HG03342 (cell line): Measurements from ENCODE around the gene FCRLA.
"Not testable (repeated sequence)": the region's sequence is repeated elsewhere in the genome, so short reads cannot be mapped to it uniquely, and the experiment has no call there.

ENCODE experiments used
- ATAC-seq: cut with Tn5 transposase; IDR thresholded peaks from one replicate; pipeline ENCODE4 v1.9.1; 2021; ENCODE audit warnings: mild to moderate bottlenecking, moderate library complexity; ENCODE audit not compliant: unreplicated experiment

Gene FCRLA

DNA sequence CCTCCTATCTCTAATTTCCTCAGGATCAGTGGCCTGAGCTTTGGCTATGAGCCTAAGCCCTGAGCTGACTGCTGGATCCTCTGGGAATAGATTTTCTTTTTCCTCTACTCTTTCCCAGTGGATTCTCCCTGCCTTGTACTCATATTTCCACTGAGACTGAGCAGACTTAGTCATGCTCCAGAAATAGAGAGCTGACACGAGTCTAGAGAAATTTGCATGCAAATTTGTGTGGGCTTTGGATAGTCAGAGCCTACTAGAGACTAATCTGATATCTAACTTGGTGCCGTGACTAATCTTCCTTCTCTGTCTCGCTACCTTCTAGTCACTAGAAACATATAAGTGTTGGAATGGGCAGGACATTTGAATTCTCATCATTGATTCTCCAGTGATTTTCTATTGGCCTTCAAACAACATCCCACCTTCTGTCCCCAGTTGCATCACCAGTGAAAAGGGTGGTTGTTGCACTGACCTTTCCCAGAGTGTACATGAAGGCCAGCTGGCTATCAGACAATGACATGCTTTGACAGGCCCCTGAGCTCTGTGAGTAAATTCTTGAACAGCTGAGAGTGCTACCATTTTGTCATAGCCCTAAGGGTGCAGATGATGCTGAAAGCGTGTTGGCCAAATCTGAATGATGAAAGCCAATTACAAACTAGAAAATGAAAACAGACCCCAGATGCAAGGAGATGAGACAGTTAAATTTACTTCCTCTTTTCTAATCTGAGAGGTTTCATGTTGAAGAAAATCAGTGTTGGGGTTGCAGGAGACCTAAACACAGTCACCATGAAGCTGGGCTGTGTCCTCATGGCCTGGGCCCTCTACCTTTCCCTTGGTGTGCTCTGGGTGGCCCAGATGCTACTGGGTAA is at the start of gene FCRLA:
FCRLA (plus strand) TSS at position 748 of the 866 bp plus-strand sequence; CDS start at position 784, 36 bp downstream.
- ATAC-seq = peak; percentile 68

- not testable (repeated sequence) for ATAC-seq
Observed at GRCh38 chr1:161658524-161658923, 48.5 kb upstream of the FCRLA start.

GRCh38 chr1:161661660-161662311 is 45.2 kb upstream of the FCRLA start:
- ATAC-seq = not testable (repeated sequence)

GRCh38 chr1:161662684-161663339 is 44.2 kb upstream of the FCRLA start, which contains the start of gene FCGR2B:
Gene FCGR2B (plus strand): TSS chr1:161663143. CDS start chr1:161663242, 99 bp downstream.
- peak; percentile 72 for ATAC-seq

- ATAC-seq = not testable (repeated sequence)
Observed at GRCh38 chr1:161663569-161663968, 43.5 kb upstream of the FCRLA start.

DNA sequence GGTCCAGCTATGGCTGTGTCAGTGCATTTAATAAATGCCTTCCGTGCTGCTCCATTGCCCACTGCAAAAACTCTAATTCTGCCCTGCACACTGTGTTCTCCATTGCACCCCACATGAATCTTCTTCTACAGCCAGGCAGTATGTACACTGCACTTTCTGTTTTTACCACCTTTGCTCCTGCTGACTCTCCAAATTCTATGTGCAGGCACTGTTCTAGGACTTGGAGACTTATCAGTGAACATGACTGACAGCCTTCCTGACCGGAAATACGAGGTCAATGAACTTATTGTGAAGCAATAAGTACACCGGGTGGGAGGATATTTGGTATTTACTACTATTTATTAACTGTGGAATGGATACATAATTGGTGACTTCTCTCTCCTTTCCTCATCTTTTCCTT is 42.3 kb upstream of the FCRLA start:
- not testable (repeated sequence) for ATAC-seq

DNA sequence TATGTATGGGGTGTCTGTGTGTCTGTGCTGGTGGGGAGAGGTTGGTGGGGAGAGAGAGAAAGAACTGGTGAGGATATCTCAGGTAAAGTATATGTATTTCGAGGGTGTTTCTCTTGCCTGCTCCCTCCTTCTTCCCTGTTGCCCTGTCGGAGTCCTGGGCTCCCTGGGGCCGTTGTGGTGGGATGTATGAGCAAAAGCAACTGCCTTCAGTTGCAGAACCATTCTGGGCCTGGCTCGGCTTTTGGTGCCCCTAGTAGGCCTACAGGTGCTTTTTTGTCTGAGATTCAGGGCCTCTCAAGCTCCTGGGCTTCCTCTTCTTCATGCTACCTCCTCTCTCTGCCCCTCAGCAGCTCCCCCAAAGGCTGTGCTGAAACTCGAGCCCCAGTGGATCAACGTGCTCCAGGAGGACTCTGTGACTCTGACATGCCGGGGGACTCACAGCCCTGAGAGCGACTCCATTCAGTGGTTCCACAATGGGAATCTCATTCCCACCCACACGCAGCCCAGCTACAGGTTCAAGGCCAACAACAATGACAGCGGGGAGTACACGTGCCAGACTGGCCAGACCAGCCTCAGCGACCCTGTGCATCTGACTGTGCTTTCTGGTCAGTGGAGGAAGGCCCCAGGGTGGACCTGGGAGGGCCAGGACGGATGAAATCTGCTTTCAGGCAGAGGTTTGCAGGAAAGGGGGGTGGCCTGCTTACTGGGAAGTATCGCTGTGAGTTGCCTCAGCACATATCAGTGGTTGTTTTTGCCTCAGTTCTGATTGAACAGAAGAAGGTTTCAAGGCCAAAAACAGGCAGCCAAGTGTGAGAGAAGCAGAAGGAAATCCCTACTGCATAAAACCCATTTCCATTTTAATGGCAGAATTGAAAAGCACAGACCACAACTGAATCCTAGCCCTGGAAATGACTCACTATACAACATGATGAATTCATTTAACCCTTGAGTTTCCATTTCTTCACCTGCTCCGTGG is 35.7 kb upstream of the FCRLA start:
- ATAC-seq = not testable (repeated sequence)

GRCh38 chr1:161673437-161673836 is 33.6 kb upstream of the FCRLA start:
- ATAC-seq = not testable (repeated sequence)

DNA sequence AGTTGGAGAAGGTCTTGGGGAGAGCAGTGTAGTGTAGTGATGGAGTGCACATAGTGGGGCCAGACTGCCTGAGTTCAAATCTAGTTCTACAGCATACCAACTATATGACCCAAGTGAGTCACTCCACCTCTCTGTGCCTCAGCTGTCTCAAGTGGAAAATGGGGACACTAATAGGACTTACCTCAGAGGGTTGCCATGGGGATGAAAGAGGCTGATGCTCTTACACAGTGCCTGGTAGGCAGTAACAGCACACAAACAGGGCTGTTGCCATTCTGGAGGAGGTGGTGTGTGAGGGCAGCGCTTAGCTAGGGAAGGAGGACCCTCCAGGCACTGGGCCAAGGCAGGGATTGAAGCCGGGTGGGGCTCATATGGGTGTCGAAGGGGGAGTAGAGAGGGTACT is 32.6 kb upstream of the FCRLA start:
- ATAC-seq = not testable (repeated sequence)

GRCh38 chr1:161674908-161675307 is 32.1 kb upstream of the FCRLA start:
- not testable (repeated sequence) for ATAC-seq

- no peak for ATAC-seq
Observed at GRCh38 chr1:161676441-161676840, 30.6 kb upstream of the FCRLA start.

GRCh38 chr1:161676958-161677689 is 29.9 kb upstream of the FCRLA start:
- no peak for ATAC-seq

DNA sequence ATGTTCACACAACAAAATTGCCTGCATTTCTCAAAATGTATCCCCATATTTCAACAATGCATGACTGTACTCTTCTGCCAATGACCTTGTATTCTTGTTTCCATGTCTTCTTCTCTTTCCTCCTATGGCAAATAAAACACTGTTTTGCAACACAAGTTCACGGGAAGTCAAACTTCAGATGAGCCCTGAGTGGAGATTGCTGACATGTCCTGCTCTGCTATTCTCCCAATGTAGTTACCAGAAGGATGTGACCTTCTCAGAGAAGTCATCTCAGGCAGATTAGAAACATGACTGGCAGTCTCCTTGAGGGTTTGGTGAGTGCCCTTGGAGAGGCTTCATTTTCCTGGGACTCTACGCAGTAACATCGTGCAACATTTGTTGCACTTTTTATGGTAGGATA is 28.5 kb upstream of the FCRLA start:
- no peak for ATAC-seq

DNA sequence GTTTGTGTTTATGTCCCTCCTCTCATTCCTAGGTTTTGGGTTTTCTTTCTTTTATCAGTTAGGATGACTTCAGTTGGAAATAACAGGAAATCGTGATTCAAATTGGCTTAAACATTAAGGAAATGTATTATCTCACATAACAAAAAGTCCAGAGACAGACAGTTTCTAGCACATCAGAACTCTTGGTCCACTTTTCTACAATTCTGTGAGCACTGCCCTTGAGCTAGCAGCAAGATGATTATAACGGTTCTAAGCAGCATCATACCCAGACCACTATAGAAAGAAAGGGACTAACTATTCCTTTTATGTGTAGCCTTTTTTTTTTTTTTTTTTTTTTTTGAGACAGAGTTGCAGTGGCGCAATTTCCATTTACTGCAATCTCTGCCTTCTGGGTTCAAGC is 25.1 kb upstream of the FCRLA start:
- no peak for ATAC-seq

- no peak for ATAC-seq
Observed at GRCh38 chr1:161688946-161689345, 18.1 kb upstream of the FCRLA start.

DNA sequence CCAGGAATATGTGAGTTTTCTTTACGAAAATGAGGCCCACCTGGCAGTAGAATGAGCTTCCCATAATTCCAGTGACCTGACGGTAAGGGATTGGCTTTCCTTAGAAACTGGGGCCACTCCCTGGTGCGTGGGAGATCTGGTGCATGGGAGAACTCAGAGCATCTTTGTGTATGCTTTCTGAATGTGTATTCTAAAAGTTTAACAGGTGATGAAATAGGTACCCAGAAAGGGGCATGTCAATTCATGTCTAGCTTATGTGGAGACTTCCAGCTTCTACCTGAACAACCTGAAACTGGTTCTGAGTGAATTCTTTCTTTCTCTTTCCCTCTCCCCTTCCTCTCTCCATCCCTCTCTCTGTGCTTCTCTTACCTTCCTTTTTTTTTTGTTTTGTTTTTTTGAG is 15.2 kb upstream of the FCRLA start:
- ATAC-seq = no peak

DNA sequence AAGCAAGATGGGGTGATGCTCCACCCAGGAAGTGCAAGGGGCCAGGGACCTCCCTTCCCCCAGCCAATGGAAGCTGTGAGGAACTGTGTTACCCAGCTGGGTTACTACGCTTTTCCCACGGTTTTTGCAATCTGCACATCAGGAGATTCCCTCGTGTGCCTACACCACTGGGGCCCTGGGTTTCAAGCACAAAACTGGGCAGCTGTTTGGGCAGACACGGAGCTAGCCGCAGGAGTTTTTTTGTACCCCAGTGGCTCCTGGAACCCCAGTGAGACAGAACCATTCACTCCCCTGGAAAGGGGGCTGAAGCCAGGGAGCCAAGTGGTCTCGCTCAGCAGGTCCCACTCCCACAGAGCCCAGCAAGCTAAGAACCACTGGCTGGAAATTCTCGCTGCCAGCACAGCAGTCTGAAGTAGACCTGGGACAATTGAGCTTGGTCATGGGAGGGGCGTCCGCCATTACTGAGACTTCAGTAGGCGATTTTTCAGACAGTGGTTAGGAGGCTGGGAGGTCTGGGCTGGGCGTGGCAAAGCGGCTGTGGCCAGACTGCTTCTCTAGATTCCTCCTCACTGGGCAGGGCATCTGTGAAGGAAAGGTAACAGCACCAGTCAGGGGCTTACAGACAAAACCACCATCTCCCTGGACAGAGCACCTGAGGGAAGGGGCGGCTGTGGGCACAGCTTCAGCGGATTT is 13.9 kb upstream of the FCRLA start:
- ATAC-seq = not testable (repeated sequence)

DNA sequence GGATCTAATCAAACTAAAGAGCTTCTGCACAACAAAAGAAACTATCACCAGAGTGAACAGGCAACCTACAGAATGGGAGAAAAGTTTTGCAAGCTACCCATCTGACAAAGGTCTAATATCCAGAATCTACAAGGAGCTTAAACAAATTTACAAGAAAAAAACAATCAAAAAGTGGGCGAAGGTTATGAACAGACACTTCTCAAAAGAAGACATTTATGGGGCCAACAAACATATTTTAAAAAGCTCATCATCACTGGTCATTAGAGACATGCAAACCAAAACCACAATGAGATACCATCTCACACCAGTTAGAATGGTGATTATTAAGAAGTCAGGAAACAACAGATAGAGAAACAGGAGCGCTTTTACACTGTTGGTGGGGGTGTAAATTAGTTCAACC is 8.7 kb upstream of the FCRLA start:
- ATAC-seq = not testable (repeated sequence)

- ATAC-seq = no peak
Observed at GRCh38 chr1:161702250-161702649, 4.8 kb upstream of the FCRLA start.
